Measurements from ENCODE around the gene KIRREL2.

Gene KIRREL2

DNA sequence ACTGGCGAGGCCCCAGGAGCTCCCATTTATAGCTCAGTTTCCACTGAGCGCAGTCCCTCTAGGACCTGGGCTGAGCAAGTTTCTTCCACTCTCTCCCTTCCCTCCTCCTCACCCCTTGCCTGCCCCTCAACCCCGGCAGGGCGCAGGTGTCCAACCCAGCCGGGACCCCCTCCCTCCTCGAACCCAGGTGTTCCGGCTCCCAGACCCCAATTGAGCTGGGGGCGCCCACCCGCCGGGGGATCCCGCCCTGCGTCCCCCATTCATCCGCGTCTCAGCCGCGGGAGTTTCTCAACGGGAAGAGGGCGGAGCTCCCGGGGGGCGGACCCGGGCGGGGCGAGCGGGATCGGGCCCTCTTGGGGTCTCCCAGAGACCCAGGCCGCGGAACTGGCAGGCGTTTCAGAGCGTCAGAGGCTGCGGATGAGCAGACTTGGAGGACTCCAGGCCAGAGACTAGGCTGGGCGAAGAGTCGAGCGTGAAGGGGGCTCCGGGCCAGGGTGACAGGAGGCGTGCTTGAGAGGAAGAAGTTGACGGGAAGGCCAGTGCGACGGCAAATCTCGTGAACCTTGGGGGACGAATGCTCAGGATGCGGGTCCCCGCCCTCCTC is at the start of gene KIRREL2:
KIRREL2 (plus strand) TSS at position 366 of the 604 bp plus-strand sequence; CDS start at position 575, 209 bp downstream.
- in situ Hi-C loops (cut with MboI; ENCODE audit: low pct_unique_long_range_greater_than_20kb, low sequenced_read_pairs, unreplicated experiment) = no loop called here
- TF ChIP-seq, protein P1, sequence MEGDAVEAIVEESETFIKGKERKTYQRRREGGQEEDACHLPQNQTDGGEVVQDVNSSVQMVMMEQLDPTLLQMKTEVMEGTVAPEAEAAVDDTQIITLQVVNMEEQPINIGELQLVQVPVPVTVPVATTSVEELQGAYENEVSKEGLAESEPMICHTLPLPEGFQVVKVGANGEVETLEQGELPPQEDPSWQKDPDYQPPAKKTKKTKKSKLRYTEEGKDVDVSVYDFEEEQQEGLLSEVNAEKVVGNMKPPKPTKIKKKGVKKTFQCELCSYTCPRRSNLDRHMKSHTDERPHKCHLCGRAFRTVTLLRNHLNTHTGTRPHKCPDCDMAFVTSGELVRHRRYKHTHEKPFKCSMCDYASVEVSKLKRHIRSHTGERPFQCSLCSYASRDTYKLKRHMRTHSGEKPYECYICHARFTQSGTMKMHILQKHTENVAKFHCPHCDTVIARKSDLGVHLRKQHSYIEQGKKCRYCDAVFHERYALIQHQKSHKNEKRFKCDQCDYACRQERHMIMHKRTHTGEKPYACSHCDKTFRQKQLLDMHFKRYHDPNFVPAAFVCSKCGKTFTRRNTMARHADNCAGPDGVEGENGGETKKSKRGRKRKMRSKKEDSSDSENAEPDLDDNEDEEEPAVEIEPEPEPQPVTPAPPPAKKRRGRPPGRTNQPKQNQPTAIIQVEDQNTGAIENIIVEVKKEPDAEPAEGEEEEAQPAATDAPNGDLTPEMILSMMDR (IDR thresholded peaks at IDR 0.05; ENCODE audit: extremely low read depth, insufficient read depth, missing control alignments) = no peak
- peak; percentile 60 for DNase-seq (ENCODE audit: low spot score)

DNA sequence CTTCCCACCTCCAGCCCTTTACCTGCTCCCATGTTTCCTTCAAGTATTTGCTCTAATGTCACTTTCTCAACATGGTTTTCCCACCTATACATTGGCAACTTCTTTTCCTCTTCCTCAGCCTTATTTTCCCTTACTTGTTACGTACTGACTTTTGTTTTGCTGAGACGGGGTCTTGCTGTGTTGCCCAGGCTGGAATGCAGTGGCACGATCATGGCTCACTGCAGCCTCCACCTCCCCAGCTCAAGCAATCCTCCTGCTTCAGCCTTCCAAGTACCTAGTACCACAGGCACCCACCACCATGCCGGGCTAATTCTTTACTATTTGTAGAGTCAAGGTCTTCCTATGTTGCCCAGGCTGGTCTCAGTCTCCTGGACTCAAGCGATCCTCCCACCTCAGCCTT is 49.1 kb upstream of the KIRREL2 start:
- TF ChIP-seq, protein P1 (IDR thresholded peaks at IDR 0.05; ENCODE audit: extremely low read depth, insufficient read depth, missing control alignments) = no peak
- DNase-seq (ENCODE audit: low spot score) = no peak
- in situ Hi-C loops (cut with MboI; ENCODE audit: low pct_unique_long_range_greater_than_20kb, low sequenced_read_pairs, unreplicated experiment) = no loop called here

DNA sequence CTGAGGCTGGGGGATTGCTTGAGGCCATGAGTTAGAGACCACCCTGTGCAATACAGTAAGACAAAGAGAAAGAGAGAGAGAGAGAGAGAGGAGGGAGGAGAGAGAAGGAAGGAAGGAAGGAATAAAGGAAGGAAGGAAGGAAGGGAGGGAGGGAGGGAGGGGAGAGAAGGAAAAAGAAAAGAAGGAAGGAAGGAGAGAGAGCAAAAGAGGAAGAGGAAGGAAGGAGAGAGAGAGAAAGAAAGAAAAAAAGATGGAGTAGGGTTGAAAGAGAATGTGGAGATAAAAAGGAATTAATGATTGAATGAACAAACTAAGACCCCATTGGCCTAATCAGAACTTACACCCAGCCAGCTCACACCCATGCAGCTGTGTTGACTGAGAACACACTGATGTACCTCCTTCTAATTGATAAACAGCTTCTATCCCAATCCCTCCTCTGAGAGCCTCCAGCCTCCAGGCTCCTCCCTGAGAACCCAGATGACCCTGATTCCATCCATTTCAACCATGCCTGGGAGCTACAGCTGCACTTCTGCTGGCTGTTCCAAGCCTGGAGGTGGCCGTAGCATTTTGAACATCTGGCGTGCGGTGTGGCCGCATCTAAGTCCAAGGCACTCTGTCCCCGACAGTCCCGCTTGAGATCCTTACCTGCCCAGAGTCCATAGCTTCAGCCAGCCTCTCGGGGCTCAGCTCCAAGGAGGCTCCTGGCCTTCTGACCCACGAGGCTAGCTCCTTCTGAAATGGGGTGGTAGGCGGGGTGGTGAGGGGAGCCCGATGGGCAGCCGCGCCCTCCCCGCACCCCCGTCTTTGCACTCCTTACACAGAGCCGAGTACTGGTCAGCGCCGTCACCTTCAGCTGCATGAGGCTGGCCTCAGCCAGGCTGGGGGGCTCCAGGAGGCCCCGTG is 45.1 kb upstream of the KIRREL2 start:
- DNase-seq (ENCODE audit: low spot score) = no peak
- TF ChIP-seq, protein P1 (IDR thresholded peaks at IDR 0.05; ENCODE audit: extremely low read depth, insufficient read depth, missing control alignments) = no peak
- in situ Hi-C loops (cut with MboI; ENCODE audit: low pct_unique_long_range_greater_than_20kb, low sequenced_read_pairs, unreplicated experiment) = no loop called here

DNA sequence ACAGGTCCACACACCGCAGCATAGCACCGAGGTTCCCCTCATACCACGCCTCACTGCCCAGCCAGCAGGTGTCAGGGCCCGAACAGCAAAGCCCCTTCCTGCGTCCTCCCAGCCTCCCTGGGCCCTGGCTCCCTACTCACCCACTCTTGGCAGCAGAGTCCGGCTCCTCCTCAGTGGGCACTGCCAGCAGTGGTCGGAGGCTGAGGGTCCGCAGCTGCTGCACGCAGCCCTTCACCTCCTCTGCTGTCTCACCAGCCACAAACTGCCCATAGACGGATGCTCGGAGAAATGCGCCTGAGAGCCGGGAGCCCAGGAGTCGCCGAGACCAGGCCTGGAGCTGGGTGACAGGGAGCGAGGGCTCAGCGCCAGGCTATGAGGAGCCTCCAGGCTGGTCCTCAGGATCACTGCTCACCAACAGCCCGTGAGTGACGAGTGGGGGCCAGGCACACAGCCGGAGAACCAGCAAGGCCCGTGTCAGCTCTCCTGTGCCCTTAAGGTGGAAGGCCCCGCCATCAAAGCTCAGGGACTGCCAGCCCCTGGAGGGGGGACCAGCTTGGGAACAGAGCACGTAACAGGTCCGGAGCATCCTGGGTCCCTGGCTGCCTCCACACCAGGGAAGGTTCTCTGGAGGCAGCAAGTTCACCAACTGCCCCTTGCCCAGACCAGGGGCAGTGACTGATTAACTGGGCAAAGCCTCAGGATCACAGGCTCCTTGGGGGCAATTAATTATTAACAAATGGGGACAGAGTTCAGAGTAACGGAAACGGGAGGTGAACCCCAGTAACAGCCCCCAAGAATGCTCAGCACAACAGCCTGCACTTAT is 44.3 kb upstream of the KIRREL2 start, which contains the start of gene PRODH2:
PRODH2 (minus strand) TSS at position 626 of the 823 bp plus-strand sequence; CDS start at position 586, 40 bp downstream.
- TF ChIP-seq, protein P1 (IDR thresholded peaks at IDR 0.05; ENCODE audit: extremely low read depth, insufficient read depth, missing control alignments) = no peak
- DNase-seq (ENCODE audit: low spot score) = no peak
- in situ Hi-C loops (cut with MboI; ENCODE audit: low pct_unique_long_range_greater_than_20kb, low sequenced_read_pairs, unreplicated experiment) = no loop called here

DNA sequence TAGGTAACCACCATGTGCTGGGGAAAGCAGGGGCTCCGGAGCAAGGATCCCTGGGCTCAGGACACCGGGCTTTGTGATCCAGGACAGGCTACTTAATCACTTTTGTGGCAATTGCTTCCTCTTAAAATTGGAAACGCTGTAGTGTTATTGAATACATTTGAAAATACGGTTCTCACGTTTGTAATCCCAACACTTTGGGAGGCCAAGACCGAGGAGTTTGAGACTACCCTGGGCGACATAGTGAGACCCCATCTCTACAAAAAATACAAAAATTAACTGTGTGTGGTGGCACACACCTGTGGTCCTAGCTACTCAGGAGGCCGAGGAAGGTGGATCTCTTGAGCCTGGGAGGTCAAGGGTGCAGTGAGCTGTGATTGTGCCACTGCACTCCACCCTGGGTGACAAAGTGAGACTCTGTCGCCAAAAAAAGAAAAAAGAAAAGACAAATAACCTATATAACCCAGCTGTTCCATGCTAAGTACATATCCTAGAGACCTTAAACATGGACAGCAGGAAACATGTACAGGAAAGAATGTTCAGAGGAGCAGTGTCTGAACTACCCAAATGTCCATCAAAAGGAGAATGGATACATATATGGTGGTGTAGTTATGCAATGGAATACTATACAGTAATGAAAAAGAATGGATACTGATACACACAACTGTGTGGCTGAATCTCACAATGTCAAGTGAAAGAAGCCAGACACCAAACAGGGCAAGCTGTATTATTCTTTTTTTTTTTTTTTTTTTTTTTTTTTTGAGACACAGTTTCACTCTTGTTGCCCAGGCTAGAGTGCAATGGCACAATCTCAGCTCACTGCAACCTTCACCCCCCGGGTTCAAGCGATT is 43.4 kb upstream of the KIRREL2 start:
- in situ Hi-C loops (cut with MboI; ENCODE audit: low pct_unique_long_range_greater_than_20kb, low sequenced_read_pairs, unreplicated experiment) = no loop called here
- TF ChIP-seq, protein P1 (IDR thresholded peaks at IDR 0.05; ENCODE audit: extremely low read depth, insufficient read depth, missing control alignments) = no peak

More for the DNA sequence above, 43.4 kb upstream of the KIRREL2 start:
- no peak for DNase-seq (ENCODE audit: low spot score)

All from GM13977 (cell line).